Astrocyte of the cerebellum (primary cell): ENCODE results near the gene CLOCK.
A peak's percentile ranks its signal among the peaks of the same experiment; 100 is the strongest.

Experiments
- DNase-seq: peaks from one replicate; pipeline ENCODE4 v3.0.0-alpha.2; 2011; ENCODE audit warnings: low read depth
- H3K4me3 ChIP-seq: 2 replicates; pipeline ENCODE4 v1.5.1; 2011; ENCODE audit warnings: mild to moderate bottlenecking, low read depth, low read length, moderate library complexity
- in situ Hi-C: cut with HindIII; loops from 2 replicates; pipeline ENCODE4 v1.10.0; 2017; ENCODE audit warnings: low sequenced_read_pairs
- TF ChIP-seq, protein P1 (sequence below): IDR thresholded peaks from 2 replicates; pipeline ENCODE4 v1.5.1; 2012; ENCODE audit warnings: low read length, low read depth, moderate library complexity, mild to moderate bottlenecking; ENCODE audit errors: missing control alignments

The CLOCK gene

DNA sequence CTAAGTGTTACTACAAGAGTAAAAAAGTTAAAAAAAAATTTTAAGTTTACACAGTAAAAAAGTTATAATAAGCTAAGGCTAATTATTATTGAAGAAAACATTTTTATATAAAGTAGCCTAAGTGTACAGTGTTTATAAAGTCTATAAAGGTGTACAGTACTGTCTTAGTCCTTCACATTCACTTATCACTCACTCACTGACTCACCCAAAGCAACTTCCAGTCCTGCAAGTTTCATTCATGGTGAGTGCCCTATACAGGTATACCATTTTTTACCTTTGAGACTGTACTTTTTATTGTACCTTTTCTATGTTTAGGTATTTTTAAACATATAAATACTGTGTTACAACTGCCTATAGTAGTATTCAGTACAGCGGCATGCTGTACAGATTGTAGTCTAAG is 76.7 kb downstream of the CLOCK start:
- DNase-seq, result no peak
- in situ Hi-C loops, result no loop called here
- TF ChIP-seq, protein P1, sequence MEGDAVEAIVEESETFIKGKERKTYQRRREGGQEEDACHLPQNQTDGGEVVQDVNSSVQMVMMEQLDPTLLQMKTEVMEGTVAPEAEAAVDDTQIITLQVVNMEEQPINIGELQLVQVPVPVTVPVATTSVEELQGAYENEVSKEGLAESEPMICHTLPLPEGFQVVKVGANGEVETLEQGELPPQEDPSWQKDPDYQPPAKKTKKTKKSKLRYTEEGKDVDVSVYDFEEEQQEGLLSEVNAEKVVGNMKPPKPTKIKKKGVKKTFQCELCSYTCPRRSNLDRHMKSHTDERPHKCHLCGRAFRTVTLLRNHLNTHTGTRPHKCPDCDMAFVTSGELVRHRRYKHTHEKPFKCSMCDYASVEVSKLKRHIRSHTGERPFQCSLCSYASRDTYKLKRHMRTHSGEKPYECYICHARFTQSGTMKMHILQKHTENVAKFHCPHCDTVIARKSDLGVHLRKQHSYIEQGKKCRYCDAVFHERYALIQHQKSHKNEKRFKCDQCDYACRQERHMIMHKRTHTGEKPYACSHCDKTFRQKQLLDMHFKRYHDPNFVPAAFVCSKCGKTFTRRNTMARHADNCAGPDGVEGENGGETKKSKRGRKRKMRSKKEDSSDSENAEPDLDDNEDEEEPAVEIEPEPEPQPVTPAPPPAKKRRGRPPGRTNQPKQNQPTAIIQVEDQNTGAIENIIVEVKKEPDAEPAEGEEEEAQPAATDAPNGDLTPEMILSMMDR, result no peak
- no peak overlapping the region for H3K4me3 ChIP-seq

DNA sequence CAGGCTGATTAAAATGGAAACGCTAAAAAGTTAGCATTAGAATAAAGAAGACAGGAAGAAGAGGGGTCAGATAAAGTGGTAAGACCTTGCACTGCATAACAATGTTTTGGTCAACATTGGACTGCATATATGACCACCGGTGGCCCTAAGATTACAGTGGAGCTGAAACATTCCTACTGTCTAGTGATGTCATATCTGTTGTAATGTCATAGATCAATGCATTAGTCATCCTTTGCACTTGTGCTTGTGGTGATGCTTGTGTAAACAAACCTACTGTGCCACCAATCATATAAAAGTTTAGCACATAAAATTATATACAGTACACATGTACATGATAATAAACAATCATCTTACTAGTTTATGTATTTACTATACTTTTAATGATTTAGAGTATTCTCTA is 78.0 kb downstream of the CLOCK start:
- H3K4me3 ChIP-seq, result no peak overlapping the region
- in situ Hi-C loops, result no loop called here
- TF ChIP-seq, protein P1, result no peak
- peak; percentile 20 for DNase-seq

DNA sequence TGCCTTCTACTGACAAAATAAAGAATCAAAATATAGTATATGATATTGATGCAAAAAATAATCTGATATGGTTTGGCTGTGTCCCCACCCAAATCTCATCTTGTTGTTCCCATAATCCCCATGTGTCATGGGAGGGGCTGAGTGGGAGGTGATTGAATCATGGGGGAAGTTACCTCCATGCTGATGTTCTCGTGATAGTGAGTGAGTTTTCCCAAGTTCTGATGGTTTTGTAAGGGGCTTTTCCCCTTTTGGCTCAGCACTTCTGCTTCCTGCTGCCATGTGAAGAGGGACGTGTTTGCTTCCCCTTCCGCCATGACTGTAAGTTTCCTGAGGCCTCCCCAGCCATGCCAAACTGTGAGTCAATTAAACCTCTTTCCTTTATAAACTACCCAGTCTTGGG is 80.7 kb downstream of the CLOCK start:
- TF ChIP-seq, protein P1, result no peak
- in situ Hi-C loops, result no loop called here
- no peak for DNase-seq
- no peak overlapping the region for H3K4me3 ChIP-seq

DNA sequence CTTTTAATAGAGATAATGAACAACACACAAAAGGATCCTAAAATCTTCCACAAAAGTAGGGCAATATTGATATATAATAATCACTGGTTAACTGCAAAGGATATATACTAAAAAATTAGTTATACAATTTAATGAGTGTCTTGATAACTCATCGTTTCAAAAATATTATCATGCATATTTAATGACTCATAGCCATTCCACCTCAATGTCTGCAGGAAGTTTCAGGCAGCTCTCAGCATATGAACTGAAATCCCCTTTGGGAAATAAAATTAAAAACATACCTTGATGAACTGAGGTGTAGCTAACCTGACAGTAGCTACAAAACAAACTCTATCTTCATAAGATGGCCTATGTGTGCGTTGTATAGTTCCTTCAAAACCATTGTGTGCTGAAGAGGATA is 88.1 kb downstream of the CLOCK start:
- DNase-seq, result no peak
- TF ChIP-seq, protein P1, result no peak
- no peak overlapping the region for H3K4me3 ChIP-seq
- in situ Hi-C loops, result no loop called here

DNA sequence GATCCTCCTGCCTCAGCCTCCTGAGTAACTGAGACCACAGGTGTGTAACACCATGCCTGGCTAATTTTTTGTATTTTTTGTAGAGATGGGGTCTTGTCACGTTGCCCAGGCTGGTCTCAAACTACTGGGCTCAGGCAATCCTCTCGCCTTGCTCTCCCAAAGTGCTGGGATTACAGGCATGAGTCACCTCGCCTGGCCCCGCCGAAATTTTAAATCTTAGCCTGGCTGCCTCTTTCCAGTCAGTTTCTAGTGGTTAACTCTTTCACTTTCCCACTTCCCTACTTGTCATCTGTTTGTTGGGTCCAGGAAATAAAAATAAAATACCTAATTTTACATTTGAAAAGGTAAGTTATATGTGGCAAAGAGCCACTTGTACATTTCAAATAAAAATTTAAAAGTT is 88.5 kb downstream of the CLOCK start:
- H3K4me3 ChIP-seq, result no peak overlapping the region
- no peak for DNase-seq
- TF ChIP-seq, protein P1, result no peak
- in situ Hi-C loops, result no loop called here

DNA sequence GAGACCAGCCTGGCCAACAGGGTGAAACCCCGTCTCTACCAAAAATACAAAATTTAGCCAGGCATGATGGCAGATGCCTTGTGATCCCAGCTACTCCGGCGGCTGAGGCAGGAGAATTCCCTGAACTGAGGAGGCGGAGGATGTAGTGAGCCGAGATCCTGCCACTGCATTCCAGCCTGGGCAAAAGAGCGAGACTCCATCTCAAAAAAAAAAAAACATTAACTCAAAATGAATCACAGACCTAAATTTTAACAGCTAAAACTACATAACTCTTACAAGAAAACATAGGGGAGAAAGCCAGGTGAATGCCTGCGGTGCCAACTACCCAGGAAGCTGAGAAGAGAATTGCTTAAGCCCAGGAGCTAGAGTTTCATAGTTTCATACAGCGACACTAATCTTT is 96.1 kb downstream of the CLOCK start:
- no peak for DNase-seq
- H3K4me3 ChIP-seq, result no peak overlapping the region
- TF ChIP-seq, protein P1, result no peak
- in situ Hi-C loops, result no loop called here

DNA sequence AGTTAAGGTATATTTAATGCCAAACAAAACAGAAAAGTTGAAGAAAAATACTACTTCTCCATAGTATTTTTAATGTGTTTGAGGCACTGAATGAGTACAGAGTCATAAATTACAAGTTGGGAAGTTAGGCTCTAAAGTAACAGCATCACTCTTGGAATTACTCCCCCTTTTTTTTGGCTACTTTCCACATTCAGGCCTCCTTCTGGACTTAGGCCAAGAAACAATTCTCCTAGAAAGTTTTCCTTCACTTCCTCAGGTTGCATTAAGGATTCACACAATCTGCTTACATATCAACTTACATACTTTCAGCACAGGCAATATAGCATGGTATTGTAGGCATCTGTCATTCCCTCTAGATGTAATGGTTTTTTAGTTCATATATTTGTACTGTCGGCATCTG is 98.9 kb downstream of the CLOCK start:
- in situ Hi-C loops, result no loop called here
- no peak overlapping the region for H3K4me3 ChIP-seq
- TF ChIP-seq, protein P1, result no peak
- DNase-seq, result no peak
